ENCODE results near the gene RCAN2. TPM values are rescaled to one million over a fixed set of nuclear protein-coding genes. Genes with fewer than 3 reads are reported as not detected.

RCAN2 gene
- 0.33 and 1.5 TPM in 2 replicates for total RNA-seq

GRCh38 chr6:46491201-46491627 lies at the start of gene RCAN2:
Gene RCAN2, minus strand, starts transcription at chr6:46491449.

Other genes starting within 250 kb of the RCAN2 start
- gene CYP39A1, start 161.4 kb upstream of the RCAN2 start, total RNA-seq = 0.33 and 0.38 TPM in 2 replicates
- gene SLC25A27, start 161.5 kb upstream of the RCAN2 start, total RNA-seq = 1.3 and 2.2 TPM in 2 replicates
- gene TDRD6, start 196.4 kb upstream of the RCAN2 start, total RNA-seq = under 0.01 TPM in 2 replicates
- gene PLA2G7, start 243.9 kb upstream of the RCAN2 start, total RNA-seq = under 0.01 and 0.19 TPM in 2 replicates

Measured in vein endothelial cell (primary cell).